Calu3 (cell line): Measurements from ENCODE around the gene KIF4A. TPM values are rescaled to one million over a fixed set of nuclear protein-coding genes. Genes with fewer than 3 reads are reported as not detected.

Source experiments
- BruUV-seq: library from RNA; stranded (reverse); fragments of 400-500 nt; replicated peaks from 2 replicates; lab custom pipeline; 2021; lab: Mats Ljungman, UMichigan
- CTCF ChIA-PET: fragments of 300-600 bp; sonication (Branson Sonifier 250); formaldehyde crosslinking; loops from one replicate; lab custom pipeline; 2022; ENCODE audit warnings: antibody characterized with exemption; lab: Charles Lee
- DNase-seq: peaks from one replicate; pipeline ENCODE4 v3.0.0; 2022
- H3K27ac Mint-ChIP-seq: one replicate; pipeline ENCODE4 v1.8.0; 2022; ENCODE audit warnings: mixed read lengths; ENCODE audit not compliant: unreplicated experiment
- H3K27me3 Mint-ChIP-seq: one replicate; pipeline ENCODE4 v1.8.0; 2022; ENCODE audit warnings: mixed read lengths; ENCODE audit not compliant: unreplicated experiment
- H3K36me3 Mint-ChIP-seq: one replicate; pipeline ENCODE4 v1.8.0; 2022; ENCODE audit warnings: mild to moderate bottlenecking, moderate library complexity, mixed read lengths; ENCODE audit not compliant: insufficient read depth, unreplicated experiment
- H3K4me1 Mint-ChIP-seq: one replicate; pipeline ENCODE4 v1.8.0; 2022; ENCODE audit warnings: mild to moderate bottlenecking, low read depth, mixed read lengths; ENCODE audit not compliant: unreplicated experiment
- H3K4me3 Mint-ChIP-seq: one replicate; pipeline ENCODE4 v1.8.0; 2022; ENCODE audit warnings: mild to moderate bottlenecking, low read depth, moderate library complexity, mixed read lengths; ENCODE audit not compliant: unreplicated experiment
- H3K9me3 Mint-ChIP-seq: one replicate; pipeline ENCODE4 v1.8.0; 2022; ENCODE audit warnings: low read depth, mixed read lengths; ENCODE audit not compliant: unreplicated experiment
- intact Hi-C: fragments of 100-400 bp; cut with micrococcal nuclease; formaldehyde crosslinking; loops from one replicate; pipeline ENCODE4 v1.10.0; 2022; ENCODE audit not compliant: unreplicated experiment
- total RNA-seq: library from RNA; stranded (reverse); gene quantifications from 2 replicates; pipeline ENCODE4 v1.2.3, GENCODE V29; 2022
- TF ChIP-seq, protein P1 (sequence below): fragments of 200-600 bp; IDR thresholded peaks from one replicate; pipeline ENCODE4 v1.8.0; 2022; ENCODE audit warnings: antibody characterized with exemption; ENCODE audit not compliant: unreplicated experiment

The KIF4A gene
- total RNA-seq, 1 experiment from 2014 or later = 30.9 TPM

DNA sequence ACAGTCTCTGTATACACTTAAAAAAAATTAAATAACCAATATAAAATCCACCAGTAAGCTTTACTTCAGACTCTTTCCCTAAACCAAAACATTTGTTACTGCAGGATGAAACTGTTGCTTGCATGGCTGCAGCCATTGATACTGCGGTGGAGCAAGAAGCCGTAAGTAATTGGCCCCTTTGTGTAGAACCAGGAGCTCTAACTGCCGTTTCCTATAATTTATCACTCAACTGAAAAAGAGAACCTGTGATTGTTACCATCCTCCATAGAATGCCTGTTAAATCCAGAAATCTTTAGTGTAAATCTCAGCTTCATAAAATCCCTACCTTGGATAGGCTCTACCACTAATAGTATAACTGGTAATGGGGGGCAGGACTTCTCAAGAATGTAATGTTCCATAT is 62.6 kb downstream of the KIF4A start:
- no TSS peak for BruUV-seq
- Mint-ChIP-seq H3K4me1 (no peaks in the 10 kb centered on the region), H3K4me3 (no peak overlapping the region), H3K27ac (no peak overlapping the region), H3K36me3 (peaks cover 13% of the 10 kb centered on the region), H3K27me3 (no peaks in the 10 kb centered on the region), H3K9me3 (no peaks in the 10 kb centered on the region)
- DNase-seq = no peak
- intact Hi-C loops = no loop called here
- TF ChIP-seq, protein P1, sequence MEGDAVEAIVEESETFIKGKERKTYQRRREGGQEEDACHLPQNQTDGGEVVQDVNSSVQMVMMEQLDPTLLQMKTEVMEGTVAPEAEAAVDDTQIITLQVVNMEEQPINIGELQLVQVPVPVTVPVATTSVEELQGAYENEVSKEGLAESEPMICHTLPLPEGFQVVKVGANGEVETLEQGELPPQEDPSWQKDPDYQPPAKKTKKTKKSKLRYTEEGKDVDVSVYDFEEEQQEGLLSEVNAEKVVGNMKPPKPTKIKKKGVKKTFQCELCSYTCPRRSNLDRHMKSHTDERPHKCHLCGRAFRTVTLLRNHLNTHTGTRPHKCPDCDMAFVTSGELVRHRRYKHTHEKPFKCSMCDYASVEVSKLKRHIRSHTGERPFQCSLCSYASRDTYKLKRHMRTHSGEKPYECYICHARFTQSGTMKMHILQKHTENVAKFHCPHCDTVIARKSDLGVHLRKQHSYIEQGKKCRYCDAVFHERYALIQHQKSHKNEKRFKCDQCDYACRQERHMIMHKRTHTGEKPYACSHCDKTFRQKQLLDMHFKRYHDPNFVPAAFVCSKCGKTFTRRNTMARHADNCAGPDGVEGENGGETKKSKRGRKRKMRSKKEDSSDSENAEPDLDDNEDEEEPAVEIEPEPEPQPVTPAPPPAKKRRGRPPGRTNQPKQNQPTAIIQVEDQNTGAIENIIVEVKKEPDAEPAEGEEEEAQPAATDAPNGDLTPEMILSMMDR = no peak
- CTCF ChIA-PET = no interaction called here

DNA sequence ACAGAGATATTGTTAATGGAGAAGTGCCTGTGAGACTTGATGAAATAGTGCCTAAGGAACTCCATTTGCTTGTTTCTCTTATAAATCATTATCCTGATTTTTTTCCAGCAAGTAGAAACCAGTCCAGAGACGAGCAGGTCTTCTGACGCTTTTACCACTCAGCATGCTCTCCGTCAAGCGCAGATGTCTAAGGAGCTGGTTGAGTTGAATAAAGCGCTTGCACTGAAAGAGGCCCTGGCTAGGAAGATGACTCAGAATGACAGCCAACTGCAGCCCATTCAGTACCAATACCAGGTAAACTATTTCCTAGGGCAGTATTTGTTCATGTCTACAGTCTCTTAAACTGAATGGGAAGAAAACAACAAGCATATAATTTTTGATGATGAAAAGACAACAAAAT is 63.6 kb downstream of the KIF4A start:
- CTCF ChIA-PET = no interaction called here
- no peak for DNase-seq
- TF ChIP-seq, protein P1 = no peak
- H3K27me3 Mint-ChIP-seq = no peaks in the 10 kb centered on the region
- peaks cover 13% of the 10 kb centered on the region for H3K36me3 Mint-ChIP-seq
- no peak overlapping the region for H3K27ac Mint-ChIP-seq
- no peaks in the 10 kb centered on the region for H3K9me3 Mint-ChIP-seq
- H3K4me1 Mint-ChIP-seq = no peaks in the 10 kb centered on the region
- intact Hi-C loops = no loop called here
- BruUV-seq = no TSS peak
- H3K4me3 Mint-ChIP-seq = no peak overlapping the region

DNA sequence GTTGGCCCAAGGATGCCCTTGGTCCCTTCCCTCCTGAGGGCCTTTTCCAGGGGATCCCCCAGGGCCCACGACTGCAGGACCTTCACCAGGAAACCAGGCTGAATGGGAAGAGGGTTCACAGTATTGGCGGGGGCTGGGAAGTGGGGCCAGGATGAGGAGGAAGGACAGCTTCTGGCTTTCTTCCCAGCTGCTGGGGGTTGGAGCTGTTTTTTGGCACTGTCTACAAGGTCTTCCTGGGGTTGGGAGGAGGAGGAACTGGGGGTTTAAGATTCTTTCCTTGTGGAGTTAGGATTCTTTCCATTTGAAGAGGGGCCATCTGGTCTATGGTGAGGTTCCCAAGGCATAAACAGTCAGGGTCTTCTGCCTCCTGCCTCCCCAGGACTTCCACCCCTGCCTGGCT is 64.8 kb downstream of the KIF4A start:
- H3K9me3 Mint-ChIP-seq = no peaks in the 10 kb centered on the region
- no TSS peak for BruUV-seq
- H3K4me1 Mint-ChIP-seq = no peaks in the 10 kb centered on the region

DNA sequence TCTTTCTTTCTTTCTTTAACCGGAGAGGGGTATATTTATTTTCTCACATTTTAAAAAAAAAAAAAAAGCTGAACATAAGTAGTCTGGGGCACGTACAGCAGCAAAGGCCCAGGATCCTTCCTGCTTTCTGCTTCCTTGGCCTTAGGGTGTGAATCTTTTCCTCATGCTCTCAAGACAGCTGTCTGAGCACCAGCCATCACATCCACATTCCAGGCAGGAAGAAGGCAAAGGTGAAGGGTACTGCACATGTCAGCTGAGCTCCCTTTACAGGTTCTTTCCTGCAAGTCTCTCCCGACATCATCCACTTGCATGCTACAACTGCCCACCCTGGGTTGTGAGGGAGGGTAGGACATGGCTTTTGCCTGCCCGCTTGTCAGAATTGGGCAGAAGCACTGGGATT is 69.6 kb downstream of the KIF4A start:
- Mint-ChIP-seq H3K36me3 (peaks cover 7% of the 10 kb centered on the region), H3K4me3 (no peak overlapping the region), H3K27ac (no peak overlapping the region), H3K4me1 (no peaks in the 10 kb centered on the region), H3K9me3 (no peaks in the 10 kb centered on the region), H3K27me3 (no peaks in the 10 kb centered on the region)
- TF ChIP-seq, protein P1 = no peak
- no TSS peak for BruUV-seq
- intact Hi-C loops = no loop called here
- DNase-seq = no peak
- CTCF ChIA-PET = no interaction called here

More for the DNA sequence above, 64.8 kb downstream of the KIF4A start:
- Mint-ChIP-seq H3K4me3 (no peak overlapping the region), H3K27me3 (no peaks in the 10 kb centered on the region), H3K36me3 (peaks cover 9% of the 10 kb centered on the region), H3K27ac (no peak overlapping the region)
- CTCF ChIA-PET = no interaction called here
- TF ChIP-seq, protein P1 = no peak
- no peak for DNase-seq
- intact Hi-C loops = no loop called here
